GM18909 (cell line): ENCODE measurements around the gene GCLC.
A peak's percentile ranks its signal among the peaks of the same experiment; 100 is the strongest.
"Not testable (repeated sequence)": the region's sequence is repeated elsewhere in the genome, so short reads cannot be mapped to it uniquely, and the experiment has no call there.

Experiments
- ATAC-seq: cut with Tn5 transposase; IDR thresholded peaks from one replicate; pipeline ENCODE4 v1.9.1; 2021; ENCODE audit warnings: mild to moderate bottlenecking; ENCODE audit not compliant: unreplicated experiment, poor library complexity

GCLC gene

GRCh38 chr6:53544470-53545308 lies at the start of gene GCLC:
Gene GCLC (minus strand): TSS chr6:53545101. CDS start chr6:53544645, 456 bp downstream.
- peak; percentile 69 for ATAC-seq

- ATAC-seq = no peak
Measured at GRCh38 chr6:53594596-53594995, 49.7 kb upstream of the GCLC start.

GRCh38 chr6:53593001-53593488 lies 48.1 kb upstream of the GCLC start:
- no peak for ATAC-seq

- ATAC-seq = no peak
Measured at GRCh38 chr6:53591873-53592272, 47.0 kb upstream of the GCLC start.

GRCh38 chr6:53588816-53589509 lies 44.1 kb upstream of the GCLC start:
- no peak for ATAC-seq

GRCh38 chr6:53587291-53587690 lies 42.4 kb upstream of the GCLC start:
- ATAC-seq = no peak

GRCh38 chr6:53585208-53585900 lies 40.5 kb upstream of the GCLC start:
- ATAC-seq = no peak

GRCh38 chr6:53584726-53585125 lies 39.8 kb upstream of the GCLC start:
- no peak for ATAC-seq

GRCh38 chr6:53583451-53583850 lies 38.5 kb upstream of the GCLC start:
- no peak for ATAC-seq

- no peak for ATAC-seq
Measured at GRCh38 chr6:53582963-53583362, 38.1 kb upstream of the GCLC start.

- ATAC-seq = no peak
Measured at GRCh38 chr6:53581856-53582255, 37.0 kb upstream of the GCLC start.

- ATAC-seq = no peak
Measured at GRCh38 chr6:53581173-53581773, 36.4 kb upstream of the GCLC start.

GRCh38 chr6:53579338-53579737 lies 34.4 kb upstream of the GCLC start:
- no peak for ATAC-seq

- ATAC-seq = no peak
Measured at GRCh38 chr6:53578371-53578770, 33.5 kb upstream of the GCLC start.

- no peak for ATAC-seq
Measured at GRCh38 chr6:53573299-53573698, 28.4 kb upstream of the GCLC start.

GRCh38 chr6:53572379-53572778 lies 27.5 kb upstream of the GCLC start:
- not testable (repeated sequence) for ATAC-seq

GRCh38 chr6:53568776-53569616 lies 24.1 kb upstream of the GCLC start:
- no peak for ATAC-seq

- ATAC-seq = no peak
Measured at GRCh38 chr6:53567701-53568100, 22.8 kb upstream of the GCLC start.

GRCh38 chr6:53566755-53567154 lies 21.9 kb upstream of the GCLC start:
- no peak for ATAC-seq

- no peak for ATAC-seq
Measured at GRCh38 chr6:53565886-53566285, 21.0 kb upstream of the GCLC start.
